Measurements from ENCODE around the gene KRTAP16-1. TPM values are rescaled to one million over a fixed set of nuclear protein-coding genes. Genes with fewer than 3 reads are reported as not detected.

Gene KRTAP16-1
- total RNA-seq, 4 donors from 2014 or later, result 5.9 TPM; not detected in 3

DNA sequence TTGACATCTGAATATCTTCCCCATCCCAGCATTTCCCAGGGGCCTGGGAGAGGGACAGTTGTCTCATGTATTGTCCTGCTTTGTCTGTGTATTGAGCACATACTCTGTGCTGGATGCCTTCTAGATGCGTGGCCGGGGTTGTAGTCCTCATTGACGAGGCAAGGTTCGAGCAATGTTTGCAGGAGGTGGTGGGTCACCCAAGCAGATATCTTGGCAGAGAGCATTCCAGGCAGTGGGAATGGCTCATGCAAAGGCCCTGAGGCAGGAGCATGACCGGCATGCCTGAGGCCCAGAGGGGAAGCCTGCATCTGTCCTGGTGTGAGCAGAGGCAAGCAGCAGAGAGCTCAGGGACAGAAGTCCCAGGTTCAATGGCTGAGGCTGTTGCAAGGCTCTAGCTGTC is 24.0 kb upstream of the KRTAP16-1 start:
- peak in 1 of 2 donors; percentile 32 for DNase-seq (ENCODE audit: low spot score in 2 of 2)
- WGBS, 2 donors, result 96 to 98% methylated on average over 5 of the region's 5 CpGs
- intact Hi-C loops (cut with DNase I; ENCODE audit: low total_unique reads), result no loop called here
- TF ChIP-seq POLR2A (IDR thresholded peaks at IDR 0.05), result no peak
- TF ChIP-seq, protein P1, sequence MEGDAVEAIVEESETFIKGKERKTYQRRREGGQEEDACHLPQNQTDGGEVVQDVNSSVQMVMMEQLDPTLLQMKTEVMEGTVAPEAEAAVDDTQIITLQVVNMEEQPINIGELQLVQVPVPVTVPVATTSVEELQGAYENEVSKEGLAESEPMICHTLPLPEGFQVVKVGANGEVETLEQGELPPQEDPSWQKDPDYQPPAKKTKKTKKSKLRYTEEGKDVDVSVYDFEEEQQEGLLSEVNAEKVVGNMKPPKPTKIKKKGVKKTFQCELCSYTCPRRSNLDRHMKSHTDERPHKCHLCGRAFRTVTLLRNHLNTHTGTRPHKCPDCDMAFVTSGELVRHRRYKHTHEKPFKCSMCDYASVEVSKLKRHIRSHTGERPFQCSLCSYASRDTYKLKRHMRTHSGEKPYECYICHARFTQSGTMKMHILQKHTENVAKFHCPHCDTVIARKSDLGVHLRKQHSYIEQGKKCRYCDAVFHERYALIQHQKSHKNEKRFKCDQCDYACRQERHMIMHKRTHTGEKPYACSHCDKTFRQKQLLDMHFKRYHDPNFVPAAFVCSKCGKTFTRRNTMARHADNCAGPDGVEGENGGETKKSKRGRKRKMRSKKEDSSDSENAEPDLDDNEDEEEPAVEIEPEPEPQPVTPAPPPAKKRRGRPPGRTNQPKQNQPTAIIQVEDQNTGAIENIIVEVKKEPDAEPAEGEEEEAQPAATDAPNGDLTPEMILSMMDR (IDR thresholded peaks at IDR 0.05), result no peak
- no peak overlapping the region for H3K4me3 ChIP-seq (ENCODE audit: low read depth, poor library complexity, severe bottlenecking)

DNA sequence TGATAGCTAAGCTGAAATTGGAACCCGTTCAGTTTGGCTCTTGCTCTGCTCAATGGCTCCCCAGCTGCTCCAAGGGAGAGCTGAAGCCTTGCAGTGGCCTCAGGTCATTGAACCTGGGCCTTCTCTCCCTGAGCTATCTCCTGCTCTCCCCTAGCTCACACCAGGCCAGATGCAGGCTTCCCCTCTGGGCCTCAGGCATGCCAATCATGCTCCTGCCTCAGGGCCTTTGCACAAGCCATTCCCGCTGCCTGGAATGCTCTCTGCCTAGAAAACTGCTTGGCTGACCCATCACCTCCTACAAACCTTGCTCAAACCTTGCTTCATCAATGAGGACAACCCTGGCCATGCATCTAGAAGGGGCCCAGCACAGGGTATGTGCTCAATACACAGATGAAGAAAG is 23.1 kb upstream of the KRTAP16-1 start:
- intact Hi-C loops (cut with DNase I; ENCODE audit: low total_unique reads), result no loop called here
- peak in 1 of 2 donors; percentile 46 for DNase-seq (ENCODE audit: low spot score in 2 of 2)
- TF ChIP-seq POLR2A (IDR thresholded peaks at IDR 0.05), result no peak
- TF ChIP-seq, protein P1 (IDR thresholded peaks at IDR 0.05), result no peak
- WGBS, 2 donors, result 91 to 94% methylated on average over 2 of the region's 2 CpGs
- H3K4me3 ChIP-seq (ENCODE audit: low read depth, poor library complexity, severe bottlenecking), result no peak overlapping the region

DNA sequence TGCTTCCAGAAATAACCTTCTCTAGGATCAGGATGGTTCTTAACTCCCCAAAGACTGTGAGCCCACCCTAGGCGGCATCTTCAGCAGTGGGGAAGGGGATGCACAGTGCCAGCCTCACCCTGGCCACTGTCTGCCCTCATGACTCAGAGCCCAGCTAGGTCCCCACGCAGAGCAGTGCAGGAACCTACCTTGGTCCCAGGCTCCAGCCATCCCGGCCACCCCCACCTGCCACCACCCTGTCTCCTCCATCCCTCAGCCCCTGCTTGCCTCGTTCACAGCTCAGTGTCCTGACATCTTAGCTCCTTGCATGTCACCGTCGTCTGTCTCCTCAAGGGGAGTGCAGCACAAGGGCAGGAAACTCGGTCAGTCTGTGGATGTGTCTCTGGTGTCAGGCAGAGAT is 22.5 kb upstream of the KRTAP16-1 start:
- no peak overlapping the region for H3K4me3 ChIP-seq (ENCODE audit: low read depth, poor library complexity, severe bottlenecking)
- peak in 1 of 2 donors; percentile 39 for DNase-seq (ENCODE audit: low spot score in 2 of 2)
- WGBS, 2 donors, result 85 to 90% methylated on average over 7 of the region's 7 CpGs
- intact Hi-C loops (cut with DNase I; ENCODE audit: low total_unique reads), result no loop called here
- TF ChIP-seq POLR2A (IDR thresholded peaks at IDR 0.05), result no peak
- TF ChIP-seq, protein P1 (IDR thresholded peaks at IDR 0.05), result no peak

DNA sequence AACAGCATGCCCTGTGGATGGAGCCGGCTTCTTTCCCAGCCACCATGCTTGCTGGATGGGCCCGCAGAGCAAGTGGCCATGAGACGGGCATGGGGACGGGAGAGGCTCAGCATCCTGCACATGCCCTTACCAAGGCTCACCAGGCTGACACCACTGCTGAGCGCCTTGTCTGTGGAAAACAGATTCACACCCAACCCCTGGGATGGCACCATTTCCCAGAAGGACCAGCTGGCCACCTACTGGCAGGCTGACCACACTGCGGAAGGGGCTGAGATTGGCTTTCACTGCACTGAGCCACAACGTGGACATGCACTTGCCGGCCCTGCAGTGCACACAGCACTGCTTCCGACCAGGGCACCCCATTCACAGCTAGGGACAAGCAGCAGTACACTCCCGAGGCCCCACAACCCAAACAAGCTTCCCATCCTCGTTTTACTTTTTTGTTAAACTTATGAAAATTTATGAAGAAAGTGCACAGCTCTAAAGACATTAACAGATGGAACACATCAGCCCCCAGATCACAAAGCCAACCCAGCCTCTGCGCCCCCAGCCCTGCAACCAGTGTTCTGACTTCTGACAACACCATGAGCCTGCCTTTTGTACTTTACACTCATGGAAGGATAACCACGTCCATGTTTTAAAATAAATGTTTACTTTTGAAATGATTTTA is 20.3 kb upstream of the KRTAP16-1 start:
- DNase-seq (ENCODE audit: low spot score in 2 of 2), result peak in 1 of 2 donors; percentile 87
- 51 to 53% methylated on average over 8 to 13 of the region's 13 CpGs for WGBS, 2 donors
- TF ChIP-seq, protein P1 (IDR thresholded peaks at IDR 0.05), result no peak
- TF ChIP-seq POLR2A (IDR thresholded peaks at IDR 0.05), result no peak
- no peak overlapping the region for H3K4me3 ChIP-seq (ENCODE audit: low read depth, poor library complexity, severe bottlenecking)
- intact Hi-C loops (cut with DNase I; ENCODE audit: low total_unique reads), result loop anchor here (10.0 kb wide), 1 partner anchor 425 kb away; no protein-coding TSS in a partner anchor

DNA sequence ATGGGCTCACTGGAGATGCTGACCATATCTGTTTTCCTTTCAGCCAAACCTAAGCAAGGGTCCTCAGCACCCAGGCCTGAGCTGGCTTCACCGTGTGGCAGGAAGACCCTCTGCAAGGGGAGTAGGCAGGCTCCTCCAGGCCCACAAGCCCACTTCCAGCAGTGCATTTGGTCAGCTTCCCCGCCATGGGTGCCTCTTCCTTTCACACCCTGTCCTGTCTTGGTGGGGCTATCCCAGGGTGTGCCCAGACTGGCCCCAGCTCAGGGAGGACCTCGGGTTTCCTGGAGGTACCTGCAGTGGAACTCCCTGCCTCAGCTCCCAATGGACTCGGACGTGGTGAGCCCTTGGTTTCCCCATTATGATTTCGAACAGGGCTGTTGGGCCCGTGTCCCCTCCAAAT is 19.1 kb upstream of the KRTAP16-1 start:
- WGBS, 2 donors, result 92 to 94% methylated on average over 6 of the region's 7 CpGs
- intact Hi-C loops (cut with DNase I; ENCODE audit: low total_unique reads), result loop anchor here (10.0 kb wide), 1 partner anchor 423 kb away; no protein-coding TSS in a partner anchor
- no peak for DNase-seq (ENCODE audit: low spot score in 2 of 2)
- no peak overlapping the region for H3K4me3 ChIP-seq (ENCODE audit: low read depth, poor library complexity, severe bottlenecking)
- TF ChIP-seq POLR2A (IDR thresholded peaks at IDR 0.05), result no peak
- TF ChIP-seq, protein P1 (IDR thresholded peaks at IDR 0.05), result no peak
